ENCODE data around the gene RAD51B. TPM values are rescaled to one million over a fixed set of nuclear protein-coding genes. Genes with fewer than 3 reads are reported as not detected.

The RAD51B gene
- total and polyA plus RNA-seq, 2 of the 13 experiments (the other 11 are each of a cell fraction or from before 2014, with no cell fraction given), result 7.0 to 9.5 TPM

- no peak overlapping the region for H2AFZ ChIP-seq (ENCODE audit: low read length)
- no peaks in the 10 kb centered on the region for H4K20me1 ChIP-seq (ENCODE audit: insufficient read depth, low read length)
- ATAC-seq, result no peak
- 93% methylated on average over 1 of the region's 1 CpG for WGBS (ENCODE audit: low lambda C conversion rate)
- no peak overlapping the region for H3K27ac ChIP-seq (ENCODE audit: extremely low read length, insufficient read depth, low read length)
- H3K4me1 ChIP-seq (ENCODE audit: insufficient read depth, low read length), result peaks cover 8% of the 10 kb centered on the region
- H3K79me2 ChIP-seq (ENCODE audit: insufficient read depth, low read length), result no peaks in the 10 kb centered on the region
- intact Hi-C loops (cut with micrococcal nuclease; ENCODE audit: unreplicated experiment), result no loop called here
- H3K9me3 ChIP-seq (ENCODE audit: low read length), result no peaks in the 10 kb centered on the region
- ChIA-PET POLR2A (no interaction called here), CTCF (ENCODE audit: low intra/inter-chr PET ratio, low total read pairs) (no interaction called here)
- H3K4me2 ChIP-seq (ENCODE audit: low read depth, low read length), result no peak overlapping the region
- no peak overlapping the region for H3K4me3 ChIP-seq (replicated peaks in 1 of 3; ENCODE audit: insufficient read depth in 1 of 3, low read depth in 2 of 3, low read length in 3 of 3)
- FAIRE-seq, result no peak
- no peaks in the 10 kb centered on the region for H3K27me3 ChIP-seq (ENCODE audit: control insufficient read depth in 1 of 2, insufficient read depth in 2 of 2, low read length in 2 of 2)
- no peak overlapping the region for H3K9ac ChIP-seq (ENCODE audit: insufficient read depth, low read depth, low read length)
- no peaks in the 10 kb centered on the region for H3K36me3 ChIP-seq (replicated peaks in 1 of 2; ENCODE audit: control insufficient read depth in 1 of 2, insufficient read depth in 2 of 2, low read length in 2 of 2)
- TF ChIP-seq ATF7 (IDR thresholded peaks at IDR 0.05) (peak; percentile 63), ATF7 (CRISPR knock-in tag; IDR thresholded peaks at IDR 0.05) (no peak), FOXJ3 (CRISPR knock-in tag; IDR thresholded peaks at IDR 0.05; ENCODE audit: borderline replicate concordance) (no peak)
- BruUV-seq (replicated peaks), result no TSS peak
- DNase-seq (ENCODE audit: low spot score), result no peak
- in situ Hi-C loops (cut with HindIII; ENCODE audit: extremely low pct_ligation_motif_present, low pct_unique_long_range_greater_than_20kb), result no loop called here
These were observed 516.6 kb downstream of the RAD51B start for GRCh38 chr14:68336165-68336564.

DNA sequence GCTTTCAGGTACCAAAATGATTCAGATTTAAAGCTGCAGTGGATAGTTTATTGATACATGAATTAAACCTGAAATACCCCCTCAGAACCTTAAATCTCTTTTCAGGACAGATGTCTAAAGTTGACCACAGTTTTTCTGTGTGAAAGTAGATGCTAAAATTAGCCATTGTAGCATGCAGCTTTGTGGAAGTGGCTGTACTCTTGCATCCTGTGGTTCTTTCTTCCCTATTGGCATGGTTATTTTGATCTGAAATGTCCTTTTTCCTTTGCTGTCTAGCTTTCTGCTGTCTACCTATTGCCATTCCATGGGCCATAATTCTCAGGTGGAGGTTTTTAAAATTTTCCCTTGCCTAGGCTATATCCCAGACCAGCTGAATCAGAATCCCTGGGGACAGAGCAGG is 517.7 kb downstream of the RAD51B start:
- FAIRE-seq, result no peak
- intact Hi-C loops (cut with micrococcal nuclease; ENCODE audit: unreplicated experiment), result no loop called here
- POLR2A ChIA-PET, result no interaction called here
- TF ChIP-seq GMEB2 (CRISPR knock-in tag; IDR thresholded peaks at IDR 0.05; ENCODE audit: low read depth), result no peak
- TF ChIP-seq, protein P1, sequence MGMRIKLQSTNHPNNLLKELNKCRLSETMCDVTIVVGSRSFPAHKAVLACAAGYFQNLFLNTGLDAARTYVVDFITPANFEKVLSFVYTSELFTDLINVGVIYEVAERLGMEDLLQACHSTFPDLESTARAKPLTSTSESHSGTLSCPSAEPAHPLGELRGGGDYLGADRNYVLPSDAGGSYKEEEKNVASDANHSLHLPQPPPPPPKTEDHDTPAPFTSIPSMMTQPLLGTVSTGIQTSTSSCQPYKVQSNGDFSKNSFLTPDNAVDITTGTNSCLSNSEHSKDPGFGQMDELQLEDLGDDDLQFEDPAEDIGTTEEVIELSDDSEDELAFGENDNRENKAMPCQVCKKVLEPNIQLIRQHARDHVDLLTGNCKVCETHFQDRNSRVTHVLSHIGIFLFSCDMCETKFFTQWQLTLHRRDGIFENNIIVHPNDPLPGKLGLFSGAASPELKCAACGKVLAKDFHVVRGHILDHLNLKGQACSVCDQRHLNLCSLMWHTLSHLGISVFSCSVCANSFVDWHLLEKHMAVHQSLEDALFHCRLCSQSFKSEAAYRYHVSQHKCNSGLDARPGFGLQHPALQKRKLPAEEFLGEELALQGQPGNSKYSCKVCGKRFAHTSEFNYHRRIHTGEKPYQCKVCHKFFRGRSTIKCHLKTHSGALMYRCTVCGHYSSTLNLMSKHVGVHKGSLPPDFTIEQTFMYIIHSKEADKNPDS (CRISPR knock-in tag; IDR thresholded peaks at IDR 0.05), result no peak
- TF ChIP-seq, protein P2, sequence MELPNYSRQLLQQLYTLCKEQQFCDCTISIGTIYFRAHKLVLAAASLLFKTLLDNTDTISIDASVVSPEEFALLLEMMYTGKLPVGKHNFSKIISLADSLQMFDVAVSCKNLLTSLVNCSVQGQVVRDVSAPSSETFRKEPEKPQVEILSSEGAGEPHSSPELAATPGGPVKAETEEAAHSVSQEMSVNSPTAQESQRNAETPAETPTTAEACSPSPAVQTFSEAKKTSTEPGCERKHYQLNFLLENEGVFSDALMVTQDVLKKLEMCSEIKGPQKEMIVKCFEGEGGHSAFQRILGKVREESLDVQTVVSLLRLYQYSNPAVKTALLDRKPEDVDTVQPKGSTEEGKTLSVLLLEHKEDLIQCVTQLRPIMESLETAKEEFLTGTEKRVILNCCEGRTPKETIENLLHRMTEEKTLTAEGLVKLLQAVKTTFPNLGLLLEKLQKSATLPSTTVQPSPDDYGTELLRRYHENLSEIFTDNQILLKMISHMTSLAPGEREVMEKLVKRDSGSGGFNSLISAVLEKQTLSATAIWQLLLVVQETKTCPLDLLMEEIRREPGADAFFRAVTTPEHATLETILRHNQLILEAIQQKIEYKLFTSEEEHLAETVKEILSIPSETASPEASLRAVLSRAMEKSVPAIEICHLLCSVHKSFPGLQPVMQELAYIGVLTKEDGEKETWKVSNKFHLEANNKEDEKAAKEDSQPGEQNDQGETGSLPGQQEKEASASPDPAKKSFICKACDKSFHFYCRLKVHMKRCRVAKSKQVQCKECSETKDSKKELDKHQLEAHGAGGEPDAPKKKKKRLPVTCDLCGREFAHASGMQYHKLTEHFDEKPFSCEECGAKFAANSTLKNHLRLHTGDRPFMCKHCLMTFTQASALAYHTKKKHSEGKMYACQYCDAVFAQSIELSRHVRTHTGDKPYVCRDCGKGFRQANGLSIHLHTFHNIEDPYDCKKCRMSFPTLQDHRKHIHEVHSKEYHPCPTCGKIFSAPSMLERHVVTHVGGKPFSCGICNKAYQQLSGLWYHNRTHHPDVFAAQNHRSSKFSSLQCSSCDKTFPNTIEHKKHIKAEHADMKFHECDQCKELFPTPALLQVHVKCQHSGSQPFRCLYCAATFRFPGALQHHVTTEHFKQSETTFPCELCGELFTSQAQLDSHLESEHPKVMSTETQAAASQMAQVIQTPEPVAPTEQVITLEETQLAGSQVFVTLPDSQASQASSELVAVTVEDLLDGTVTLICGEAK (IDR thresholded peaks at IDR 0.05), result no peak
- TF ChIP-seq, protein P2 (CRISPR knock-in tag; IDR thresholded peaks at IDR 0.05), result no peak

More for the DNA sequence above, 517.7 kb downstream of the RAD51B start:
- H3K4me3 ChIP-seq (replicated peaks in 1 of 3; ENCODE audit: insufficient read depth in 1 of 3, low read depth in 2 of 3, low read length in 3 of 3), result no peak overlapping the region
- CTCF ChIA-PET (ENCODE audit: low intra/inter-chr PET ratio, low total read pairs), result no interaction called here
- DNase-seq (ENCODE audit: low spot score), result no peak
- H3K27me3 ChIP-seq (ENCODE audit: control insufficient read depth in 1 of 2, insufficient read depth in 2 of 2, low read length in 2 of 2), result no peaks in the 10 kb centered on the region
- H3K4me1 ChIP-seq (ENCODE audit: insufficient read depth, low read length), result no peaks in the 10 kb centered on the region
- ATAC-seq, result no peak
- no peak overlapping the region for H2AFZ ChIP-seq (ENCODE audit: low read length)
- no peaks in the 10 kb centered on the region for H3K36me3 ChIP-seq (replicated peaks in 1 of 2; ENCODE audit: control insufficient read depth in 1 of 2, insufficient read depth in 2 of 2, low read length in 2 of 2)
- no TSS peak for BruUV-seq (replicated peaks)
- H3K9me3 ChIP-seq (ENCODE audit: low read length), result no peaks in the 10 kb centered on the region
- H4K20me1 ChIP-seq (ENCODE audit: insufficient read depth, low read length), result no peaks in the 10 kb centered on the region
- no peak overlapping the region for H3K27ac ChIP-seq (ENCODE audit: extremely low read length, insufficient read depth, low read length)
- in situ Hi-C loops (cut with HindIII; ENCODE audit: extremely low pct_ligation_motif_present, low pct_unique_long_range_greater_than_20kb), result no loop called here
- no peak overlapping the region for H3K4me2 ChIP-seq (ENCODE audit: low read depth, low read length)
- no peak overlapping the region for H3K9ac ChIP-seq (ENCODE audit: insufficient read depth, low read depth, low read length)
- H3K79me2 ChIP-seq (ENCODE audit: insufficient read depth, low read length), result no peaks in the 10 kb centered on the region

Data from HepG2 (cell line).